PC-3 (cell line): ENCODE results near the gene FARP1.

Source experiments
- CTCF ChIP-seq: fragments of 300-600 bp; sonication (generic); conservative IDR thresholded peaks from 2 replicates; pipeline ENCODE4 v1.5.1; 2017; ENCODE audit warnings: antibody characterized with exemption, low read depth, mild to moderate bottlenecking, low read length
- EZH2 ChIP-seq: fragments of 300-600 bp; sonication (generic); IDR thresholded peaks from one replicate; pipeline ENCODE4 v1.6.1; 2017; ENCODE audit warnings: antibody characterized with exemption, mild to moderate bottlenecking, low read length; ENCODE audit not compliant: unreplicated experiment
- EZH2phosphoT487 ChIP-seq: fragments of 300-600 bp; sonication (generic); IDR thresholded peaks from 2 replicates; pipeline ENCODE4 v1.6.1; 2018; ENCODE audit warnings: mild to moderate bottlenecking, antibody characterized with exemption, low read length, borderline replicate concordance

GRCh38 chr13:98275681-98276171 is 132.8 kb downstream of the FARP1 start:
- TF ChIP-seq CTCF (no peak), EZH2phosphoT487 (no peak), EZH2 (no peak)
